ENCODE data around the gene PJVK.

DNA sequence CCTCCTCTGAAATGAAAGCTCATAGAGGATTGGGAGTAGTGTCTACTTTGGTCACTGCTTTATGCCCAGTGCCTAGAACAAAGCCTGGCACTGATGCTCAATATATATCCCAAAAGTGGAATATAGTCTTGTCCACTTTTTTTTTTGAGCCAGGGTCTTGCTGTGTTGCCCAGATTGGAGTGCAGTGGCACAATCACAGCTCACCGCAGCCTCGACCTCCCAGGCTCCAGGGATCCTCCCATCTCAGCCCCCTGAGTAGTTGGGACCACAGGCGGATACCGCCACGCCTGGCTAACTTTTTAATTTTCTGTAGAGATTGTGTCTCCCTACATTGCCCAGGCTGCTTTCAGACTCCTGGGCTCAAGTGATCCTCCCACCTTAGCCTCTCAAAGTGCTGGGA, 23.4 kb downstream of the PJVK start:
- TF ChIP-seq CTCF (IDR thresholded peaks at IDR 0.05) (no peak), EP300 (IDR thresholded peaks at IDR 0.05) (no peak)
